ENCODE measurements around the gene MRPL48. TPM values are rescaled to one million over a fixed set of nuclear protein-coding genes. Genes with fewer than 3 reads are reported as not detected.
A peak's percentile ranks its signal among the peaks of the same experiment; 100 is the strongest.
"Not testable (repeated sequence)": the region's sequence is repeated elsewhere in the genome, so short reads cannot be mapped to it uniquely, and the experiment has no call there.

The MRPL48 gene
- total RNA-seq, 2 donors from 2014 or later, result 9.2 to 17.9 TPM

DNA sequence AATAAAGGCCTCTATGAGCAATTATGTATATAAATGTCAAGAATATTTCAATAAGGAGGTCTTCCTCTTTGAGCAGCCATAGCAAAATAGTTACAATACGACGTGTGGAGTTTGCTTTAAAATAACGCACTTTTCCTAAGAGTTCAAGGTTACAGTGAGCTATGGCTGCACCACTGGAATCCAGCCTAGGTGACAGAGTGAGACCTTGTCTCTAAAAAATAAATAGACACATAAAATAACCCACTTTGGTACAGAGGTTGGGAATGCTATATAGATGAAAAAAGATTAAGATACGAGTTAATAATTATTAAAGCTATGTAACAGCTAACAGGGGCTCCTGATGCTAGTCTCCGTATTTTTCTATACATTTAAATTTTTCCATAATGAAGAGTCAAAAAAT, 39.4 kb upstream of the MRPL48 start:
- no peak for DNase-seq
- TF ChIP-seq, protein P1, sequence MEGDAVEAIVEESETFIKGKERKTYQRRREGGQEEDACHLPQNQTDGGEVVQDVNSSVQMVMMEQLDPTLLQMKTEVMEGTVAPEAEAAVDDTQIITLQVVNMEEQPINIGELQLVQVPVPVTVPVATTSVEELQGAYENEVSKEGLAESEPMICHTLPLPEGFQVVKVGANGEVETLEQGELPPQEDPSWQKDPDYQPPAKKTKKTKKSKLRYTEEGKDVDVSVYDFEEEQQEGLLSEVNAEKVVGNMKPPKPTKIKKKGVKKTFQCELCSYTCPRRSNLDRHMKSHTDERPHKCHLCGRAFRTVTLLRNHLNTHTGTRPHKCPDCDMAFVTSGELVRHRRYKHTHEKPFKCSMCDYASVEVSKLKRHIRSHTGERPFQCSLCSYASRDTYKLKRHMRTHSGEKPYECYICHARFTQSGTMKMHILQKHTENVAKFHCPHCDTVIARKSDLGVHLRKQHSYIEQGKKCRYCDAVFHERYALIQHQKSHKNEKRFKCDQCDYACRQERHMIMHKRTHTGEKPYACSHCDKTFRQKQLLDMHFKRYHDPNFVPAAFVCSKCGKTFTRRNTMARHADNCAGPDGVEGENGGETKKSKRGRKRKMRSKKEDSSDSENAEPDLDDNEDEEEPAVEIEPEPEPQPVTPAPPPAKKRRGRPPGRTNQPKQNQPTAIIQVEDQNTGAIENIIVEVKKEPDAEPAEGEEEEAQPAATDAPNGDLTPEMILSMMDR (IDR thresholded peaks at IDR 0.05), result no peak
- TF ChIP-seq POLR2A (IDR thresholded peaks at IDR 0.05), result no peak

DNA sequence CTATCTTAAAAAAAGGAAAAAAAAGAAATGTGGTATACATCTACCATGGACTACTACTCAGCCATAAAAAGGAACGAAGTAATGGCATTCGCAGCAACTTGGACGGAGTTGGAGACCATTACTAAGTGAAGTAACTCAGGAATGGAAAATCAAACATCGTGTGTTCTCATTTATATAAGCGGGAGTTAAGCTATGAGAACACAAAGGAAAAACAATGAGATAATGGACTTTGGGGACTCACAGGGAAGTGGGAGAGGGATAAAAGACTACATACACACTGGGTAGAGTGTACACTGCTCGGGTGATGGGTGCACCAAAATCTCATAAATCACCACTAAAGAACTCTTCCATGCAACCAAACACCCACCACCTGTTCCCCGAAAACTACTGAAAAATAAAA, 38.6 kb upstream of the MRPL48 start:
- H3K27ac ChIP-seq, result no peak overlapping the region
- no peaks in the 10 kb centered on the region for H3K9me3 ChIP-seq
- intact Hi-C loops (cut with DNase I), result no loop called here
- 86 to 88% methylated on average over 7 of the region's 7 CpGs for WGBS, 2 donors
- DNase-seq (no peak), ATAC-seq (no peak)
- H3K4me3 ChIP-seq, result no peak overlapping the region
- TF ChIP-seq, protein P1 (IDR thresholded peaks at IDR 0.05), result no peak
- TF ChIP-seq POLR2A (IDR thresholded peaks at IDR 0.05), result no peak
- H3K27me3 ChIP-seq, result no peaks in the 10 kb centered on the region
- H3K36me3 ChIP-seq (replicated peaks in 1 of 2; ENCODE audit: insufficient read depth in 1 of 2, low read depth in 2 of 2), result no peaks in the 10 kb centered on the region
- peaks cover 36% of the 10 kb centered on the region for H3K4me1 ChIP-seq

More for the DNA sequence above, 39.4 kb upstream of the MRPL48 start:
- Histone ChIP-seq H3K9me3 (no peaks in the 10 kb centered on the region), H3K4me1 (peaks cover 30% of the 10 kb centered on the region), H3K27ac (no peak overlapping the region), H3K27me3 (no peaks in the 10 kb centered on the region), H3K4me3 (no peak overlapping the region), H3K36me3 (replicated peaks in 1 of 2; ENCODE audit: insufficient read depth in 1 of 2, low read depth in 2 of 2) (no peaks in the 10 kb centered on the region)
- intact Hi-C loops (cut with DNase I), result no loop called here
- no peak for ATAC-seq
- 54 to 59% methylated on average over 5 of the region's 5 CpGs for WGBS, 2 donors

DNA sequence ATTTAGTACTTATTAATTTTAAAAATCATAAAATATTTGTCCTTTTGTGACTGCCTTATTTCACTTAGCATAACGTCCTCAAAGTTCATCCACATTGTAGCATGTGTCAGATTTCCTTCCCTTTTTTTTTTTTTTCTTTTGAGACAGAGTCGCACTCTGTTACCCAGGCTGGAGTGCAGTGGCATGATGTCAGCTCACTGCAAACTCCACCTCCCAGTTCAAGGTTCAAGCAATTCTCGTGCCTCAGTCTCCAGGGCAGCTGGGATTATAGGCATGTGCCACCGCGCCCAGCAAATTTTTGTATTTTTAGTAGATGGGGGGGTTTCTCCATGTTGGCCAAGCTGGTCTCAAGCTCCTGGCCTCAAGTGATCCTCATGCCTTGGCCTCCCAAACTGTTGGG, 37.4 kb upstream of the MRPL48 start:
- intact Hi-C loops (cut with DNase I), result no loop called here
- ATAC-seq (no peak), DNase-seq (peak in 1 of 4 donors; percentile 14)
- Histone ChIP-seq H3K36me3 (replicated peaks in 1 of 2; ENCODE audit: insufficient read depth in 1 of 2, low read depth in 2 of 2) (no peaks in the 10 kb centered on the region), H3K4me3 (no peak overlapping the region), H3K4me1 (peaks cover 42% of the 10 kb centered on the region), H3K27me3 (no peaks in the 10 kb centered on the region), H3K9me3 (no peaks in the 10 kb centered on the region), H3K27ac (no peak overlapping the region)
- TF ChIP-seq, protein P1 (IDR thresholded peaks at IDR 0.05), result no peak
- TF ChIP-seq POLR2A (IDR thresholded peaks at IDR 0.05), result no peak
- 53 to 66% methylated on average over 5 of the region's 5 CpGs for WGBS, 2 donors

DNA sequence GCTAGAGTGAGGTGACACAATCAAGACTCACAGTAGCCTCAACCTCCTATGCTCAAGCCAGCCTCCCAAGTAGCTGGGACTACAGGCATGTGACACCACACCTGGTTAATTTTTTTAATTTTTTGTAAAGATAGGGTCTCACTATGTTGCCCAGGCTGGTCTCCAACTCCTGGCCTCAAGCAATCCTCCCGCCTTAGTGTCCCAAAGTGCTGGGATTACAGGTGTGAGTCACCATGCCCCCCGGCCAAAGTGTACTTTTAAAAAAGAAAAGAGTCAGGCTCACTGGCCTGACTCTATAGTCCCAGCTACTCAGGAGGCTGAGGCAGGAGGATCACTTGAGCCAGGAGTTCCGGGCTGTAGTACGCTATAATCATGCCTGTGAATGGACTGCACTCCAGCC, 36.8 kb upstream of the MRPL48 start:
- intact Hi-C loops (cut with DNase I); ATAC-seq; H3K4me3 ChIP-seq; H3K27ac ChIP-seq; H3K9me3 ChIP-seq; H3K36me3 ChIP-seq (replicated peaks in 1 of 2; ENCODE audit: insufficient read depth in 1 of 2, low read depth in 2 of 2); DNase-seq; H3K27me3 ChIP-seq: not testable (repeated sequence)
- H3K4me1 ChIP-seq, result peaks cover 45% of the 10 kb centered on the region
- WGBS, 2 donors, result 93 to 95% methylated on average over 4 of the region's 4 CpGs

DNA sequence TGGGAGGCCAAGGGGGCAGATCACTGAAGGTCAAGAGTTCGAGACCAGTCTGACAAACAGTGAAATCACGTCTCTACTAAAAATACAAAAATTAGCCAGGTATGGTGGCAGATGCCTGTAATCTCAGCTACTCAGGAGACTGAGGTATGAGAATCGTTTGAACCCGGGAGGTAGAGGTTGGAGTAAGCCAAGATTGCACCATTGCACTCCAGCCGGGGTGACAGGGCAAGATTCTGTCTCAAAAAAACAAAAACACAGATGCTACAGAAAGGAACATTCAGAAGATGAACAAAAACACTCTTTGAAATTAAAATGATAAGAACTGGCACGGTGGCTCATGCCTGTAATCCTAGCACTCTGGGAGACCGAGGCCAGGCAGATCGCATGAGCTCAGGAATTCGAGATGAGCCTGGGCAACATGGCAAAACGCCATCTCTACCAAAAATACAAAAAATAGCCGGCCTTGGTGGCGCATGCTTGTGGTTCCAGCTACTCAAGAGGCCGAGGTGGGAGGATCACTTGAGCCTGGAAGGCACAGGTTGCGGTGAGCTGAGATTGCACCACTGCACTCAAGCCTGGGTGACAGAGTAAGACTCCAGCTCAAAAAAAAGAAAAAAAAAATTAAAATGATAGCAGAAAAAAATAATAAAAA, 35.3 kb upstream of the MRPL48 start:
- ATAC-seq (peak; percentile 30), DNase-seq (peak in 1 of 4 donors; percentile 19)
- Histone ChIP-seq H3K4me3 (no peak overlapping the region), H3K36me3 (replicated peaks in 1 of 2; ENCODE audit: insufficient read depth in 1 of 2, low read depth in 2 of 2) (no peaks in the 10 kb centered on the region), H3K4me1 (peaks cover 51% of the 10 kb centered on the region), H3K9me3 (no peaks in the 10 kb centered on the region), H3K27ac (peak overlapping the region in 3 of 4 donors; percentile 39 to 52 (median 51)), H3K27me3 (no peaks in the 10 kb centered on the region)
- intact Hi-C loops (cut with DNase I), result no loop called here
- TF ChIP-seq, protein P1 (IDR thresholded peaks at IDR 0.05), result no peak
- no peak for TF ChIP-seq POLR2A (IDR thresholded peaks at IDR 0.05)
- WGBS, 2 donors, result 68 to 75% methylated on average over 14 of the region's 14 CpGs

Measured in body of pancreas (tissue), 4 donors.